GM13976 (cell line): Measurements from ENCODE around the gene MIOS.
"Not testable (repeated sequence)": the region's sequence is repeated elsewhere in the genome, so short reads cannot be mapped to it uniquely, and the experiment has no call there.

Experiments
- DNase-seq: peaks from one replicate; pipeline ENCODE4 v3.0.0; 2012; ENCODE audit warnings: low spot score
- in situ Hi-C: fragments of 300-500 bp; cut with MboI; formaldehyde crosslinking; loops from one replicate; pipeline ENCODE4 v1.12.0; 2022; ENCODE audit warnings: low sequenced_read_pairs, mixed read lengths, inconsistent platforms; ENCODE audit not compliant: unreplicated experiment
- TF ChIP-seq, protein P1 (sequence below): IDR thresholded peaks from 2 replicates; pipeline ENCODE4 v1.5.1; 2012; ENCODE audit warnings: borderline replicate concordance, mild to moderate bottlenecking; ENCODE audit not compliant: insufficient read depth; ENCODE audit errors: extremely low read depth, missing control alignments, control extremely low read depth

The MIOS gene

DNA sequence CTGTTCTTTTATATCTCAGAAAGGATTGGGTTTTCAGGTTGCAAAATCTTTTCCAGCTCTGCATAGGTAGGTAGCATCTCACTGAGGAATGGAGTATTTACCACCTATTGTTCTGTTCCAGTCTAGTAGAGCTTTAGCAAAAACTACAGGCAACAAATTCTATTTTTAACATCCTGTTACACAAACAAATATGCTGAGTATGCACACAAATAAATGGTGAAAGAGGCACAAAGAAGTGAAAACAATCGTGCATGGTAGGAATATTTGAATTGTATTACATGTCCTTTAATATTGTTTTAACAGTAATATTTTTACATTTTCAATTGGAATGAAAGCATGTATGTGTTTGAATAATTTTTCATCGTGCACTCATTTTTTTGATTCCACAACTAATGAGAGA lies 14.5 kb upstream of the MIOS start:
- no peak for DNase-seq
- TF ChIP-seq, protein P1, sequence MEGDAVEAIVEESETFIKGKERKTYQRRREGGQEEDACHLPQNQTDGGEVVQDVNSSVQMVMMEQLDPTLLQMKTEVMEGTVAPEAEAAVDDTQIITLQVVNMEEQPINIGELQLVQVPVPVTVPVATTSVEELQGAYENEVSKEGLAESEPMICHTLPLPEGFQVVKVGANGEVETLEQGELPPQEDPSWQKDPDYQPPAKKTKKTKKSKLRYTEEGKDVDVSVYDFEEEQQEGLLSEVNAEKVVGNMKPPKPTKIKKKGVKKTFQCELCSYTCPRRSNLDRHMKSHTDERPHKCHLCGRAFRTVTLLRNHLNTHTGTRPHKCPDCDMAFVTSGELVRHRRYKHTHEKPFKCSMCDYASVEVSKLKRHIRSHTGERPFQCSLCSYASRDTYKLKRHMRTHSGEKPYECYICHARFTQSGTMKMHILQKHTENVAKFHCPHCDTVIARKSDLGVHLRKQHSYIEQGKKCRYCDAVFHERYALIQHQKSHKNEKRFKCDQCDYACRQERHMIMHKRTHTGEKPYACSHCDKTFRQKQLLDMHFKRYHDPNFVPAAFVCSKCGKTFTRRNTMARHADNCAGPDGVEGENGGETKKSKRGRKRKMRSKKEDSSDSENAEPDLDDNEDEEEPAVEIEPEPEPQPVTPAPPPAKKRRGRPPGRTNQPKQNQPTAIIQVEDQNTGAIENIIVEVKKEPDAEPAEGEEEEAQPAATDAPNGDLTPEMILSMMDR, result no peak
- in situ Hi-C loops, result loop anchor here (10.0 kb wide), 1 partner anchor 127 kb away; no protein-coding TSS in a partner anchor

DNA sequence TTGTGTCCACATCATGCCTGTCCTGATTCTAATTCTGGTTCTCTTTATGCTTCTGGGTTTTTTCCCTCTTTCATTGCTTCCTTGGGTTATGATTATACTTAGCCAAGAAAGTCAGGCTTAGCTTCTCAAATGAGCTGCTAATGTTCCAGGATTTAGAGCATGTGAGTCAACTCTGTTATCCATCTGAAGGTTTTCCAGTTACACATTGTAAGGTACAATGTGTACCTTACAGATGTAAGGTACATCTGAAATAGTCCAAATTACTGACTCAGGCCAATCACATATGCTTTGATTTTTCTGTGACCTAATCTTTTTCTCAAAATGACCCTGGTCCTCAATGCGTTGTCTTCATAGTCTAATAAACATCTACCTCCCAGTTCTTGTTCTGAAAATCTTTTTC lies 13.3 kb upstream of the MIOS start:
- in situ Hi-C loops, result loop anchor here (10.0 kb wide), 1 partner anchor 129 kb away; no protein-coding TSS in a partner anchor
- no peak for DNase-seq
- TF ChIP-seq, protein P1, result no peak

DNA sequence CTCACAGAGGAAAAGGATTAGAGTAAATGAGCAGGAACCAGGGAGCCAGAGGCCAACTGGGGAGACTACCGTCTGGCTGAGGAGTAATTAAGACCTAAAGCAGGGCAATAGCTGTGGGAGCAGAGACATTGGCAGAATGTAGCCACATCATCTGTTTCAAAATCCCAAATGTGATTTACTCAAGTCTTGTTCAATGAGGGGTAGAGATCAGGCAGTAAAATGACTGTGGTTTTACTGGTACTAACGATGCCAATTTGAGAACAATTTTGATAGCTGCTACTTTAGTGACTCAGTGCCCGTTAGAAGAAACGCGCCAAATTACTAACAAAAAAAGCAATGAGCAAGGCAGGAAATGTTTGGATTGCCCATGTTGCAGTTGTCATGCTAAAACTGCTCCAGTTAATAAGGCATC lies 12.7 kb upstream of the MIOS start:
- TF ChIP-seq, protein P1, result no peak
- DNase-seq, result no peak
- in situ Hi-C loops, result loop anchor here (10.0 kb wide), 1 partner anchor 129 kb away; no protein-coding TSS in a partner anchor

DNA sequence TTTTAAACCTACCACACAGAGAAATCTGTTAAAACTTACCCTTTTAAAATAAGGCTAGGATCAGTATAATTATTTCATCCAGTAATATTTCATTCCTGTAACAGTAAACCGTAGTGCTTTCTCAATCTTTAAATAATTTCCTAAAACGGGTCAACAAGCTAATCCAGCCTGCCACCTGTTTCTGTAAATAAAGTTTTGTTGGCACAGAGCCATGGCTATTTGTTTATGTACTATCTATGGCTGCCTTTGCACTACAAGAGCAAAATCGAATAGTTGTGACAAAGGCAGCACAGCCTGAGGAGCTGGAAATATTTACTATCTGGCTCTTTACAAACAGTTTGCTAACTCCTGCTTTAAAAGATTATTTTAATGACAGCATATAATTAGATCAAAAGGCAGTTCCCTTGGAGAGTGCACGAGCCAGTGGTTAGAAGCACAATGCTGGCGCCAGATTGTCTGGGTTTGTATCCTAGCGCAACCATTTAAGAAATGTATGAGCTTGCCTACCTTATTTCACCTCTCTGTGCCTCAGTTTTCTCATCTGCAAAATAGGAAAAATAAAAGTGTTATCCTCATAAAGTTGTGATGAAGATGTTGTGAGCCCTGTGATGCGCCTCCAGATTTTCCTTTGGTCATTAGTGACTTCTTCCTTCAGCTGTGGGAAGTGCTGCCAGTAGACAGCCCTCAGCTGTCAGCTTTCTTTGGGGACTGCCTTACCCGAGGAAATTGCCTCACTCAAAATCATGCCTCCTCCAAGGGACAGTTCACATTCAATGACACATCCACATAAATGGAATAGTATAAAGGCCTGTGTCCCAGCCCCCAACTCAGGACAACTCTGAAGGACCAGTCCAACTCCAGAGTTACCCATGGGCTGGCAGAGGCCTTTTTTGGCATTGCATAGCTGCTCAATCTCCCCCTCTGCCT lies 11.8 kb upstream of the MIOS start:
- in situ Hi-C loops, result loop anchor here (10.0 kb wide), 1 partner anchor 130 kb away; no protein-coding TSS in a partner anchor
- no peak for DNase-seq
- TF ChIP-seq, protein P1, result no peak

DNA sequence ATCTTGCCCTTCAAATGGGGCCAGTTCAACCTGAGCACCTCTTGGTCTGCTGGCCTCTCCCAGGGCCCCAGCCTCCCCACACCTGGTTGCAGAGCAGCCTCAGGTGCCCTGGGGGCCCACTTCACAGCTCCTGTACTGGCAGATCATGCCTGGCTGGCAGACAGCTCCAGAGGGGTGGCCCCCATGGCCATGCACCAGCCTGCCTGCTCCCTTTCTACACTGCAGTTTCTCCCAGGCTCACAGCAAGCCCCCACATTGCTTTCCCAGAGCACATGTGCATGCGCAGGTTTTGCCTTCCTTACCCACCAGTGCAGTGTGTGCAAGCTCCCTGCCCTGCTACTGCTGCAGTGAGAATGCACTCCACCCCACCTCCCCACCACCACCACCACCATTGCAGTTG lies 9.8 kb upstream of the MIOS start:
- TF ChIP-seq, protein P1, result no peak
- no peak for DNase-seq
- in situ Hi-C loops, result loop anchor here (10.0 kb wide), 1 partner anchor 132 kb away; no protein-coding TSS in a partner anchor

DNA sequence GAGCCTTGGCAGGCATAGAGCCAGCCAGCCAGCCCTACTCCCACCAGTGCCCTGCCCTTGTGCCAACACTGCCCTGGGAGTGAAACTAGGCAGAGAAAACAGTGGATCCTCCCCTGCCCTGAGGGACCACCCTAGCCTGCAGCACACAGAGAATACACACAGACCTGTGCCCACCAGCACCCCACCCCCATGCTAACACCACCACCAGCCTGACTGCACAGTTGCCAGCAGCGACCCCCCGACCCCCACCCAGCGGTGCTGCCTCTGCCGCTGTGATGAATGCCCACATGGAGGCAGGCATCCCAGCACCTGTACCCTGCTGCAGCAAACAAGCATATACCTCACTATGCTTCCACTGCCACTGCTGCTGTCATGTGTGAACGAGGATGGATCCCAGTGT lies 9.4 kb upstream of the MIOS start:
- in situ Hi-C loops, result loop anchor here (10.0 kb wide), 1 partner anchor 132 kb away; no protein-coding TSS in a partner anchor
- TF ChIP-seq, protein P1, result no peak
- DNase-seq, result no peak

DNA sequence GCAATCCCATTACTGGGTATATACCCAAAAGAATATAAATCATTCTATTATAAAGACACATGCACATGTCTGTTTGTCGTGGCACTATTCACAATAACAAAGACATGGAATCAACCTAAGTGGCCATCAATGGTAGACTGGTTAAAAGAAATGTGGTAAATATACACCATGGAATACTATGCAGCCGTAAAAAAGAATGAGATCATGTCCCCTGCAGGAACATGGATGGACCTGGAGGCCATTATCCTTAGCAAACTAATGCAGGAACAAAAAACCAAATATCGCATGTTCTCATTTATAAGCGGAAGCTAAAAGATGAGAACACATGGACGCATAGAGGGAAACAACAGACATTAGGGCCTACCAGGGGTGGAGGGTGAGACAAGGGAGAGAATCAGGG lies 5.1 kb upstream of the MIOS start:
- in situ Hi-C loops, DNase-seq: not testable (repeated sequence)
